SJCRH30 (cell line): ENCODE measurements around the gene ARID1A. TPM values are rescaled to one million over a fixed set of nuclear protein-coding genes. Genes with fewer than 3 reads are reported as not detected.
"Not testable (repeated sequence)": the region's sequence is repeated elsewhere in the genome, so short reads cannot be mapped to it uniquely, and the experiment has no call there.

ENCODE experiments used
- DNase-seq, 2 experiments: peaks; one replicate each; pipeline ENCODE4 v3.0.0-alpha.2; 2015 to 2020
- H3K27ac ChIP-seq: fragments of 250-450 bp; sonication (Bioruptor Pico); 2 replicates; pipeline ENCODE4 v1.5.1; 2020; ENCODE audit warnings: mild to moderate bottlenecking, moderate library complexity
- H3K27me3 ChIP-seq: fragments of 250-450 bp; sonication (Bioruptor Pico); 2 replicates; pipeline ENCODE4 v1.5.1; 2020; ENCODE audit warnings: mild to moderate bottlenecking, moderate library complexity
- H3K36me3 ChIP-seq: fragments of 250-450 bp; sonication (Bioruptor Pico); 2 replicates; pipeline ENCODE4 v1.5.1; 2020; ENCODE audit warnings: mild to moderate bottlenecking, moderate library complexity
- H3K4me1 ChIP-seq: fragments of 250-450 bp; sonication (Bioruptor Pico); 2 replicates; pipeline ENCODE4 v1.5.1; 2020; ENCODE audit warnings: mild to moderate bottlenecking, moderate library complexity
- H3K4me3 ChIP-seq: fragments of 250-450 bp; sonication (Bioruptor Pico); 2 replicates; pipeline ENCODE4 v1.5.1; 2020; ENCODE audit warnings: mild to moderate bottlenecking, moderate library complexity
- H3K9me3 ChIP-seq: fragments of 250-450 bp; sonication (Bioruptor Pico); replicated peaks from 2 replicates; pipeline ENCODE4 v1.5.1; 2020; ENCODE audit warnings: mild to moderate bottlenecking, moderate library complexity
- total RNA-seq: library from RNA; depleted of rRNA; stranded (reverse); fragments of >200 nt; shearing (Covaris generic); gene quantifications from 2 replicates; pipeline ENCODE4 v1.2.3, GENCODE V29; 2014

Gene ARID1A
- total RNA-seq, 1 experiment from 2014 or later = 57.3 TPM

GRCh38 chr1:26705227-26705626 is 9.4 kb downstream of the ARID1A start:
- DNase-seq, H3K4me3 ChIP-seq, H3K27me3 ChIP-seq, H3K9me3 ChIP-seq: not testable (repeated sequence)
- H3K36me3 ChIP-seq = peaks cover 27% of the 10 kb centered on the region
- peaks cover 72% of the 10 kb centered on the region for H3K4me1 ChIP-seq
- H3K27ac ChIP-seq = peak overlapping the region; percentile 95

GRCh38 chr1:26705788-26706311 is 10.0 kb downstream of the ARID1A start:
- H3K36me3 ChIP-seq = peaks cover 32% of the 10 kb centered on the region
- no peaks in the 10 kb centered on the region for H3K27me3 ChIP-seq
- no peaks in the 10 kb centered on the region for H3K9me3 ChIP-seq
- peak; percentile 68 to 93 for DNase-seq
- peak overlapping the region; percentile 6 for H3K4me3 ChIP-seq
- H3K27ac ChIP-seq = peak overlapping the region; percentile 95
- H3K4me1 ChIP-seq = peaks cover 65% of the 10 kb centered on the region

GRCh38 chr1:26706315-26706714 is 10.5 kb downstream of the ARID1A start:
- peaks cover 33% of the 10 kb centered on the region for H3K36me3 ChIP-seq
- H3K9me3 ChIP-seq = no peaks in the 10 kb centered on the region
- no peaks in the 10 kb centered on the region for H3K27me3 ChIP-seq
- H3K4me3 ChIP-seq = peak overlapping the region; percentile 6
- DNase-seq = peak; percentile 67 to 83
- H3K4me1 ChIP-seq = peaks cover 61% of the 10 kb centered on the region
- peak overlapping the region; percentile 95 for H3K27ac ChIP-seq

GRCh38 chr1:26710811-26711210 is 15.0 kb downstream of the ARID1A start:
- Histone ChIP-seq H3K27ac (no peak overlapping the region), H3K36me3 (peaks cover 45% of the 10 kb centered on the region), H3K27me3 (no peaks in the 10 kb centered on the region), H3K4me1 (peaks cover 18% of the 10 kb centered on the region), H3K4me3 (no peak overlapping the region), H3K9me3 (no peaks in the 10 kb centered on the region)
- no peak for DNase-seq

- no peak for DNase-seq
- Histone ChIP-seq H3K27me3 (no peaks in the 10 kb centered on the region), H3K36me3 (peaks cover 45% of the 10 kb centered on the region), H3K27ac (no peak overlapping the region), H3K9me3 (no peaks in the 10 kb centered on the region), H3K4me1 (peaks cover 9% of the 10 kb centered on the region), H3K4me3 (no peak overlapping the region)
These were observed 16.0 kb downstream of the ARID1A start for GRCh38 chr1:26711777-26712176.

- H3K27ac ChIP-seq = no peak overlapping the region
- DNase-seq = no peak
These were observed 21.2 kb downstream of the ARID1A start for GRCh38 chr1:26717017-26717491.

GRCh38 chr1:26719205-26719604 is 23.4 kb downstream of the ARID1A start:
- peaks cover 8% of the 10 kb centered on the region for H3K36me3 ChIP-seq
- no peak overlapping the region for H3K27ac ChIP-seq
- H3K4me1 ChIP-seq = peaks cover 29% of the 10 kb centered on the region
- H3K4me3 ChIP-seq = no peak overlapping the region
- no peaks in the 10 kb centered on the region for H3K27me3 ChIP-seq
- no peak for DNase-seq
- no peaks in the 10 kb centered on the region for H3K9me3 ChIP-seq

More at GRCh38 chr1:26717017-26717491, 21.2 kb downstream of the ARID1A start:
- peaks cover 25% of the 10 kb centered on the region for H3K36me3 ChIP-seq
- peaks cover 12% of the 10 kb centered on the region for H3K4me1 ChIP-seq
- no peaks in the 10 kb centered on the region for H3K9me3 ChIP-seq
- H3K27me3 ChIP-seq = no peaks in the 10 kb centered on the region
- no peak overlapping the region for H3K4me3 ChIP-seq

GRCh38 chr1:26721669-26722355 is 26.0 kb downstream of the ARID1A start:
- Histone ChIP-seq H3K27ac (peak overlapping the region; percentile 96), H3K36me3 (peaks cover 6% of the 10 kb centered on the region), H3K4me3 (no peak overlapping the region), H3K27me3 (no peaks in the 10 kb centered on the region), H3K4me1 (peaks cover 45% of the 10 kb centered on the region), H3K9me3 (no peaks in the 10 kb centered on the region)
- peak; percentile 32 to 58 for DNase-seq

- Histone ChIP-seq H3K9me3 (no peaks in the 10 kb centered on the region), H3K4me1 (peaks cover 45% of the 10 kb centered on the region), H3K4me3 (peak overlapping the region; percentile 17), H3K27me3 (no peaks in the 10 kb centered on the region), H3K27ac (peak overlapping the region; percentile 96), H3K36me3 (peaks cover 6% of the 10 kb centered on the region; the same call in 1 of the 2 replicates)
- peak; percentile 99 for DNase-seq
These were observed 27.5 kb downstream of the ARID1A start for GRCh38 chr1:26723013-26723991.

GRCh38 chr1:26724118-26724517 is 28.3 kb downstream of the ARID1A start:
- Histone ChIP-seq H3K36me3 (peaks cover 3% of the 10 kb centered on the region), H3K27ac (peak overlapping the region; percentile 96), H3K4me3 (peak overlapping the region; percentile 17), H3K4me1 (peaks cover 47% of the 10 kb centered on the region), H3K27me3 (no peaks in the 10 kb centered on the region), H3K9me3 (no peaks in the 10 kb centered on the region)
- no peak for DNase-seq

GRCh38 chr1:26724926-26725325 is 29.1 kb downstream of the ARID1A start:
- Histone ChIP-seq H3K36me3 (peaks cover 9% of the 10 kb centered on the region), H3K27ac (no peak overlapping the region), H3K4me3 (no peak overlapping the region), H3K9me3 (no peaks in the 10 kb centered on the region), H3K4me1 (peaks cover 53% of the 10 kb centered on the region), H3K27me3 (no peaks in the 10 kb centered on the region)
- DNase-seq = peak in 1 of 2 experiments; percentile 29

- H3K27me3 ChIP-seq, H3K4me3 ChIP-seq, DNase-seq, H3K9me3 ChIP-seq, H3K27ac ChIP-seq: not testable (repeated sequence)
- Histone ChIP-seq H3K36me3 (peaks cover 18% of the 10 kb centered on the region), H3K4me1 (peaks cover 62% of the 10 kb centered on the region)
These were observed 30.1 kb downstream of the ARID1A start for GRCh38 chr1:26725904-26726303.

GRCh38 chr1:26726784-26727183 is 31.0 kb downstream of the ARID1A start:
- no peak overlapping the region for H3K27ac ChIP-seq

GRCh38 chr1:26727476-26727875 is 31.7 kb downstream of the ARID1A start:
- H3K36me3 ChIP-seq = peaks cover 34% of the 10 kb centered on the region
- peaks cover 48% of the 10 kb centered on the region for H3K4me1 ChIP-seq
- no peak overlapping the region for H3K4me3 ChIP-seq
- no peak for DNase-seq
- H3K27me3 ChIP-seq = no peaks in the 10 kb centered on the region
- no peaks in the 10 kb centered on the region for H3K9me3 ChIP-seq
- no peak overlapping the region for H3K27ac ChIP-seq

More at GRCh38 chr1:26726784-26727183, 31.0 kb downstream of the ARID1A start:
- no peak for DNase-seq
- H3K9me3 ChIP-seq = no peaks in the 10 kb centered on the region
- H3K4me1 ChIP-seq = peaks cover 55% of the 10 kb centered on the region
- no peaks in the 10 kb centered on the region for H3K27me3 ChIP-seq
- no peak overlapping the region for H3K4me3 ChIP-seq
- peaks cover 27% of the 10 kb centered on the region for H3K36me3 ChIP-seq

GRCh38 chr1:26728645-26729044 is 32.8 kb downstream of the ARID1A start:
- Histone ChIP-seq H3K9me3 (no peaks in the 10 kb centered on the region), H3K4me1 (peaks cover 42% of the 10 kb centered on the region), H3K27ac (no peak overlapping the region), H3K4me3 (no peak overlapping the region), H3K36me3 (peaks cover 45% of the 10 kb centered on the region), H3K27me3 (no peaks in the 10 kb centered on the region)
- DNase-seq = no peak
